ENCODE results near the gene SEL1L2. TPM values are rescaled to one million over a fixed set of nuclear protein-coding genes. Genes with fewer than 3 reads are reported as not detected.
A peak's percentile ranks its signal among the peaks of the same experiment; 100 is the strongest.

The SEL1L2 gene
- total and polyA plus RNA-seq, 9 of the 15 experiments (the other 6 are each of a cell fraction or from before 2014, with no cell fraction given) = not detected

GRCh38 chr20:13870170-13870748 is 120.2 kb downstream of the SEL1L2 start:
- Histone ChIP-seq H3K4me2 (ENCODE audit: insufficient read depth, low read length) (no peak overlapping the region), H3K79me2 (ENCODE audit: control insufficient read depth, insufficient read depth, low read length) (no peaks in the 10 kb centered on the region), H3K9me1 (ENCODE audit: control insufficient read depth, insufficient read depth, low read length) (no peaks in the 10 kb centered on the region), H3K9me3 (replicated peaks; ENCODE audit: control insufficient read depth, insufficient read depth, low read depth, low read length) (no peaks in the 10 kb centered on the region), H3K4me3 (no peak overlapping the region), H3K9ac (ENCODE audit: insufficient read depth in 1 of 2, low read depth in 2 of 2, low read length in 2 of 2) (no peak overlapping the region), H4K20me1 (replicated peaks; ENCODE audit: control insufficient read depth, insufficient read depth, low read length) (no peaks in the 10 kb centered on the region), H3K36me3 (ENCODE audit: control insufficient read depth, insufficient read depth, low read length) (no peaks in the 10 kb centered on the region), H3K4me1 (replicated peaks in 1 of 2; ENCODE audit: control insufficient read depth in 2 of 2, insufficient read depth in 2 of 2, low read length in 2 of 2) (no peaks in the 10 kb centered on the region), H3K27ac (ENCODE audit: extremely low read depth, low read depth, low read length) (no peak overlapping the region), H2AFZ (ENCODE audit: low read depth, low read length) (no peak overlapping the region), H3K27me3 (ENCODE audit: control insufficient read depth in 2 of 2, insufficient read depth in 2 of 2, low read length in 2 of 2) (no peaks in the 10 kb centered on the region)
- ChIA-PET CTCF (ENCODE audit: low intra/inter-chr PET ratio) (no interaction called here), POLR2A (no interaction called here)
- ATAC-seq (peak; percentile 73), DNase-seq (ENCODE audit: extremely low read depth in 1 of 4, low spot score in 3 of 4) (peak in 2 of 4 experiments; percentile 6 to 14), FAIRE-seq (no peak)
- no TSS peak for BruUV-seq (replicated peaks)
- 0% methylated on average over 2 of the region's 4 CpGs for WGBS (ENCODE audit: insufficient coverage, low coverage, missing lambda C conversion rate)
- intact Hi-C loops (cut with micrococcal nuclease) (no loop called here), in situ Hi-C loops (cut with MboI) (no loop called here)
- TF ChIP-seq CTCFL (IDR thresholded peaks at IDR 0.05; ENCODE audit: borderline replicate concordance, insufficient read depth, low read depth, low read length, poor library complexity, severe bottlenecking) (peak; percentile 39), CTCF (IDR thresholded peaks at IDR 0.05 in 2 of 3, conservative IDR thresholded peaks at IDR 0.05 in 1 of 3; ENCODE audit: insufficient read depth in 2 of 3, low read depth in 1 of 3, low read length in 3 of 3) (peak; percentile 16 to 21 (median 20); a peak in 2 of 6 replicates), ZNF124 (CRISPR knock-in tag; IDR thresholded peaks at IDR 0.05) (no peak)

Measured in K562 (cell line).